Testis (tissue), 3 donors: ENCODE data around the gene WHRN. TPM values are rescaled to one million over a fixed set of nuclear protein-coding genes. Genes with fewer than 3 reads are reported as not detected.

Source experiments
- DNase-seq: peaks from one replicate; pipeline ENCODE4 v3.0.0-alpha.2; 2019
- H3K27ac ChIP-seq, 2 donors: fragments of 200-600 bp; sonication (generic); one replicate each; pipeline ENCODE4 v1.5.1; 2019
- H3K27me3 ChIP-seq: fragments of 200-600 bp; sonication (generic); one replicate; pipeline ENCODE4 v1.5.1; 2019
- H3K36me3 ChIP-seq: fragments of 200-600 bp; sonication (generic); one replicate; pipeline ENCODE4 v1.5.1; 2017; ENCODE audit warnings: low read depth; ENCODE audit errors: missing control alignments
- H3K4me1 ChIP-seq: fragments of 200-600 bp; sonication (generic); one replicate; pipeline ENCODE4 v1.5.1; 2019
- H3K4me3 ChIP-seq, 2 donors: fragments of 200-600 bp; sonication (generic); one replicate each; pipeline ENCODE4 v1.5.1; 2017 to 2019
- H3K9me3 ChIP-seq: fragments of 200-600 bp; sonication (generic); one replicate; pipeline ENCODE4 v1.5.1; 2017
- CTCF ChIP-seq, 3 experiments: fragments of 450-650 bp in 2 of 3; fragments of 200-600 bp in 1 of 3; sonication (generic) in 1 of 3; IDR thresholded peaks; one replicate each; pipeline ENCODE4 v1.5.1; 2016 to 2019; ENCODE audit warnings: antibody characterized with exemption in 3 of 3, mild to moderate bottlenecking in 2 of 3, moderate library complexity in 1 of 3
- POLR2A ChIP-seq: fragments of 450-650 bp; IDR thresholded peaks from one replicate; pipeline ENCODE4 v1.6.1; 2017; ENCODE audit warnings: antibody characterized with exemption, mild to moderate bottlenecking, moderate library complexity
- WGBS, 2 donors: methylation state at CpG; one replicate each; pipeline ENCODE4 v1.1.5; 2018; 5-methylcytosine and 5-hydroxymethylcytosine counted together
- intact Hi-C: fragments of 100-400 bp; cut with DNase I; formaldehyde crosslinking; loops from one replicate; pipeline ENCODE4 v1.15.1; 2023; ENCODE audit warnings: low total_unique reads
- polyA plus RNA-seq: library from polyadenylated mRNA; stranded (reverse); fragments of 350-450 nt; fragmentation: Illumina TruSeq; extraction: RNeasy Lipid Tissue Mini Kit (QIAGEN cat#74804); gene quantifications from one replicate; pipeline ENCODE4 v1.2.3, GENCODE V29; 2014; ENCODE audit warnings: low read depth, low replicate concordance; ENCODE audit not compliant: insufficient read depth
- total RNA-seq, 2 donors: library from RNA; depleted of rRNA; stranded (reverse); fragments of >200 nt; gene quantifications; one replicate each; pipeline ENCODE4 v1.2.3, GENCODE V29; 2016

Gene WHRN
- total and polyA plus RNA-seq, 3 donors from 2014 or later = 70.3 to 208 (median 181) TPM

DNA sequence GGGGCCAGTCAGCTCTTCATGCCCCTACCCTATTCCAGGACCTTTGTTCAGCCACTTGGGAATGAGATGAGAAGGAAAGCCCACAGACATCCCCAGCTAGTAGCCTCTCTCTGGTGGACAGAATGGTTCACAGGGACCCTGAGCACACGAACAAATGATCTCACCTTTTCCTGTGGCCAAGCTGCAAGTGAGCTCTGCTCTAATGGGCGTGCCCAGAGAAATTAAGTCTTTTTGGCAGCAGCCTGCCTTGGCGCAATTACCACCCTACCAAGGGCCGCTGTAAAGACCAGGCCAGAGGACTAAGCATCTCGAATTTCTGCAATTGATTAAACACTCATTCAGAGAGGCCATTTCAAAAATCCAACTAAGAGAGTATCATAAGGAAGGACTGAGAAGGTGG, 56.0 kb downstream of the WHRN start:
- H3K27me3 ChIP-seq = no peaks in the 10 kb centered on the region
- TF ChIP-seq POLR2A (no peak), CTCF (IDR thresholded peaks at IDR 0.05) (no peak)
- H3K4me3 ChIP-seq = no peak overlapping the region
- H3K9me3 ChIP-seq = no peaks in the 10 kb centered on the region
- H3K36me3 ChIP-seq = no peaks in the 10 kb centered on the region
- 76% methylated on average over 5 of the region's 5 CpGs for WGBS, 2 donors
- intact Hi-C loops = no loop called here
- no peak for DNase-seq
- H3K4me1 ChIP-seq = peaks cover 34% of the 10 kb centered on the region
- H3K27ac ChIP-seq = no peak overlapping the region

GRCh38 chr9:114448706-114449105, 56.6 kb downstream of the WHRN start:
- no peak for TF ChIP-seq POLR2A
- no peak for TF ChIP-seq CTCF (IDR thresholded peaks at IDR 0.05)
- intact Hi-C loops = no loop called here
- Histone ChIP-seq H3K4me1 (peaks cover 34% of the 10 kb centered on the region), H3K9me3 (no peaks in the 10 kb centered on the region), H3K27me3 (no peaks in the 10 kb centered on the region), H3K4me3 (no peak overlapping the region), H3K27ac (peak overlapping the region in 1 of 2 donors; percentile 40), H3K36me3 (no peaks in the 10 kb centered on the region)
- 82 to 94% methylated on average over 2 of the region's 2 CpGs for WGBS, 2 donors
- DNase-seq = no peak

GRCh38 chr9:114446672-114447450, 58.4 kb downstream of the WHRN start:
- peaks cover 43% of the 10 kb centered on the region for H3K4me1 ChIP-seq
- H3K4me3 ChIP-seq = no peak overlapping the region
- peak overlapping the region; percentile 58 to 63 for H3K27ac ChIP-seq
- no peaks in the 10 kb centered on the region for H3K27me3 ChIP-seq
- intact Hi-C loops = no loop called here
- H3K9me3 ChIP-seq = no peaks in the 10 kb centered on the region
- 60 to 72% methylated on average over 8 of the region's 8 CpGs for WGBS, 2 donors
- DNase-seq = no peak
- H3K36me3 ChIP-seq = no peaks in the 10 kb centered on the region
- TF ChIP-seq CTCF (IDR thresholded peaks at IDR 0.05) (no peak), POLR2A (no peak)

DNA sequence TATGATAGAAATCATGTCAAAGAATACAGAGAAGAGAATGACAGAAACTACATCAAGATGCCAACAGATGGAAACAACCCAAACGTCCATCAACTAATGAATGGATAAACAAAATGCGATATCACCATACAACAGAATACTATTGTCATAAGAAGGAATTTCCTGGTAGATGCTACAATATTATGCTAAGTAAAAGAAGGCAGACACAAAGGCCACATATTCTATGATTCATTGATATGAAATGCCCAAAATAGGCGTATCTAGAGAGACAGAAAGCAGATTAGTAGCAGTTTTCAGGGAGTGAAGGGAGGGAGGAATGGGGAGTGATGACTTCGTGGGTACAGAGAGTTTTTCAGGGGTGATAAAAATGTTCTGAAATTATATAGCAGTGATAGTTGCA, 59.2 kb downstream of the WHRN start:
- DNase-seq = peak; percentile 38
- no peaks in the 10 kb centered on the region for H3K27me3 ChIP-seq
- intact Hi-C loops = no loop called here
- no peak overlapping the region for H3K4me3 ChIP-seq
- 41 to 47% methylated on average over 4 of the region's 4 CpGs for WGBS, 2 donors
- H3K9me3 ChIP-seq = no peaks in the 10 kb centered on the region
- peak overlapping the region in 1 of 2 donors; percentile 63 for H3K27ac ChIP-seq
- H3K4me1 ChIP-seq = peaks cover 39% of the 10 kb centered on the region
- H3K36me3 ChIP-seq = no peaks in the 10 kb centered on the region
- no peak for TF ChIP-seq POLR2A
- TF ChIP-seq CTCF (IDR thresholded peaks at IDR 0.05) = no peak

- H3K36me3 ChIP-seq = no peaks in the 10 kb centered on the region
- WGBS, 2 donors = 52 to 77% methylated on average over 5 of the region's 5 CpGs
- peak overlapping the region in 1 of 2 donors; percentile 45 for H3K27ac ChIP-seq
- TF ChIP-seq POLR2A (no peak), CTCF (IDR thresholded peaks at IDR 0.05) (no peak)
- H3K27me3 ChIP-seq = no peaks in the 10 kb centered on the region
- intact Hi-C loops = no loop called here
- no peak for DNase-seq
- no peaks in the 10 kb centered on the region for H3K9me3 ChIP-seq
- H3K4me3 ChIP-seq = no peak overlapping the region
- peaks cover 39% of the 10 kb centered on the region for H3K4me1 ChIP-seq
Measured at GRCh38 chr9:114445616-114446015, 59.7 kb downstream of the WHRN start.
